Naive B cell (primary cell): ENCODE data around the gene KLHDC8A. TPM values are rescaled to one million over a fixed set of nuclear protein-coding genes. Genes with fewer than 3 reads are reported as not detected.

Experiments used
- ATAC-seq, 2 donors: fragments of 150-1000 bp; cut with Tn5 transposase; 2 replicates each; pipeline ENCODE4 v1.10.0; 2021; ENCODE audit warnings: low read depth in 2 of 2, mild to moderate bottlenecking in 2 of 2, moderate library complexity in 2 of 2
- DNase-seq: peaks from one replicate; pipeline ENCODE4 v3.0.0; 2022
- H3K27ac Mint-ChIP-seq, 6 donors: one replicate each; pipeline ENCODE4 v1.8.0; 2020 to 2022; ENCODE audit warnings: mild to moderate bottlenecking in 6 of 6, mixed read lengths in 6 of 6, moderate library complexity in 5 of 6, inconsistent platforms in 2 of 6
- H3K27me3 Mint-ChIP-seq, 3 donors: one replicate each; pipeline ENCODE4 v1.8.0; 2021 to 2022; ENCODE audit warnings: mixed read lengths in 3 of 3, mild to moderate bottlenecking in 1 of 3
- H3K36me3 Mint-ChIP-seq, 2 donors: one replicate each; pipeline ENCODE4 v1.8.0; 2020 to 2022; ENCODE audit warnings: mixed read lengths in 2 of 2, inconsistent platforms in 1 of 2, mild to moderate bottlenecking in 1 of 2
- H3K4me1 Mint-ChIP-seq, 3 donors: one replicate each; pipeline ENCODE4 v1.8.0; 2020 to 2022; ENCODE audit warnings: mixed read lengths in 3 of 3, inconsistent platforms in 1 of 3, mild to moderate bottlenecking in 1 of 3, moderate library complexity in 1 of 3
- H3K4me3 Mint-ChIP-seq, 8 donors: one replicate each; pipeline ENCODE4 v1.8.0; 2020 to 2022; ENCODE audit warnings: mild to moderate bottlenecking in 8 of 8, mixed read lengths in 8 of 8, moderate library complexity in 8 of 8, inconsistent platforms in 2 of 8
- H3K9me3 Mint-ChIP-seq, 7 donors: one replicate each; pipeline ENCODE4 v1.8.0; 2020 to 2022; ENCODE audit warnings: mixed read lengths in 7 of 7, mild to moderate bottlenecking in 5 of 7, inconsistent platforms in 2 of 7, moderate library complexity in 1 of 7
- polyA plus RNA-seq, 6 donors: library from polyadenylated mRNA; unstranded; fragments of 300-500 nt; fragmentation: Illumina TruSeq; gene quantifications; one replicate each; pipeline ENCODE4 v1.2.3, GENCODE V29; 2021; ENCODE audit warnings: low read depth in 6 of 6

KLHDC8A gene
- polyA plus RNA-seq, 6 donors from 2014 or later = 0.26 to 1.3 (median 0.77) TPM; not detected in 1

GRCh38 chr1:205330150-205330549 lies 26.6 kb downstream of the KLHDC8A start:
- H3K27me3 Mint-ChIP-seq = peaks cover 0 to 18% (median 15%) of the 10 kb centered on the region in 3 donors
- no peak overlapping the region for H3K27ac Mint-ChIP-seq
- no peak overlapping the region for H3K4me3 Mint-ChIP-seq
- H3K4me1 Mint-ChIP-seq = peaks cover 7 to 9% (median 7%) of the 10 kb centered on the region in 3 donors
- no peaks in the 10 kb centered on the region for H3K9me3 Mint-ChIP-seq
- H3K36me3 Mint-ChIP-seq = no peaks in the 10 kb centered on the region
- DNase-seq = no peak
- no peak for ATAC-seq

GRCh38 chr1:205329719-205330118 lies 27.0 kb downstream of the KLHDC8A start:
- Mint-ChIP-seq H3K27me3 (peaks cover 0 to 18% (median 15%) of the 10 kb centered on the region in 3 donors), H3K4me1 (peaks cover 12 to 13% (median 12%) of the 10 kb centered on the region in 3 donors), H3K27ac (no peak overlapping the region), H3K4me3 (no peak overlapping the region), H3K9me3 (no peaks in the 10 kb centered on the region), H3K36me3 (no peaks in the 10 kb centered on the region)
- no peak for ATAC-seq
- DNase-seq = no peak

DNA sequence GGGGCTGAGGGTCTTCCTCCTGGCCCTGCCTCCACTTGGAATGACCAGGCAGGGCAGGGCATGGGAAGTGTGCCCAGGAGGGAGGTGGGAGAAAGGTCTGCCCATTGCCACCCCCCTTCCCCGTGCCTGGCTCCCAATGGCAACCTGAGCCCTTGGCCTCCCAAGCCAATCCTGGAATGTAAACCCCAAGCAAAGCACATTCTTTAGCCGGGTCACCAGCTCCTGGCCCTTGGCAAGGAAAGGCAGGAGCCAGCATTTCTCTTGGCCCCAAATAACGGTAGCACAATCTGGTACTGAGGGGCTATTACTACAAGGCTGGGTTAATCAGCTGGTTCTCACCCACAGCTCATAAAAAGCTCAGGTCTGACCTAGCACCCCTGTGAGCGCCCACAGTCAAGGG lies 28.2 kb downstream of the KLHDC8A start:
- Mint-ChIP-seq H3K36me3 (no peaks in the 10 kb centered on the region), H3K27me3 (peaks cover 0 to 18% (median 15%) of the 10 kb centered on the region in 3 donors), H3K27ac (no peak overlapping the region), H3K9me3 (no peaks in the 10 kb centered on the region), H3K4me1 (peaks cover 20 to 26% (median 24%) of the 10 kb centered on the region in 3 donors), H3K4me3 (no peak overlapping the region)
- DNase-seq = no peak
- ATAC-seq = no peak

GRCh38 chr1:205326812-205327466 lies 29.8 kb downstream of the KLHDC8A start:
- peaks cover 26 to 36% (median 35%) of the 10 kb centered on the region in 3 donors for H3K4me1 Mint-ChIP-seq
- H3K36me3 Mint-ChIP-seq = no peaks in the 10 kb centered on the region
- peak overlapping the region in 3 of 6 donors; percentile 6 to 60 (median 42) for H3K27ac Mint-ChIP-seq
- no peak for DNase-seq
- H3K4me3 Mint-ChIP-seq = peak overlapping the region in 2 of 8 donors; percentile 3 to 48
- H3K9me3 Mint-ChIP-seq = no peaks in the 10 kb centered on the region
- ATAC-seq = no peak
- H3K27me3 Mint-ChIP-seq = peaks cover 0 to 18% (median 15%) of the 10 kb centered on the region in 3 donors

- ATAC-seq (peak in 1 of 2 donors; percentile 5), DNase-seq (peak; percentile 57)
- Mint-ChIP-seq H3K4me1 (peaks cover 33 to 45% (median 37%) of the 10 kb centered on the region in 3 donors), H3K4me3 (peak overlapping the region in 6 of 8 donors; percentile 2 to 76 (median 46)), H3K36me3 (peaks cover 7 to 12% of the 10 kb centered on the region in 2 donors), H3K27me3 (peaks cover 0 to 18% (median 15%) of the 10 kb centered on the region in 3 donors), H3K9me3 (no peaks in the 10 kb centered on the region), H3K27ac (peak overlapping the region in 5 of 6 donors; percentile 10 to 84 (median 76))
Observed at GRCh38 chr1:205325334-205325884, 31.3 kb downstream of the KLHDC8A start.

DNA sequence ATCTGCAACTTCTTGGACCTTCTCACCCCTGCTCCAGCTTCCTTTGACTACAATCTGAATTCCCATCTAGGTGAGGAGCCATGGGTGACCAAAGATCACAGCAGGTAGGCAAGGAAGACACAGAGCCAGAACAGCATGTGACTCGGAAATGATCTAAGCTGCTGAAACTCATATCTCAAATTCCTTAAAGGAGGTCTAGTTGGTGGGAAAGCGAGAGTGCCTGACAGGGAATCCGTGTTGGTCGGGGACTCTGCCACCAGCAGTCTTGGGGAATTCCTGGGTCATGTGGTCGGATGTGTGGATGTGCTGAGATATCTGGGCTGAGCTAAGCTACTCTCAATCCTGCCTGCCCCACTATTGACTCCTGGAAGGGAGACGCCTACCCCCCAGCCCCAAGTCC lies 31.9 kb downstream of the KLHDC8A start:
- H3K27me3 Mint-ChIP-seq = peaks cover 0 to 18% (median 15%) of the 10 kb centered on the region in 3 donors
- peaks cover 36 to 50% (median 40%) of the 10 kb centered on the region in 3 donors for H3K4me1 Mint-ChIP-seq
- peak overlapping the region in 5 of 8 donors; percentile 13 to 58 (median 55) for H3K4me3 Mint-ChIP-seq
- no peaks in the 10 kb centered on the region for H3K9me3 Mint-ChIP-seq
- DNase-seq (no peak), ATAC-seq (no peak)
- H3K27ac Mint-ChIP-seq = peak overlapping the region in 4 of 6 donors; percentile 35 to 84 (median 72)
- peaks cover 10 to 16% of the 10 kb centered on the region in 2 donors for H3K36me3 Mint-ChIP-seq

GRCh38 chr1:205323794-205324193 lies 32.9 kb downstream of the KLHDC8A start:
- Mint-ChIP-seq H3K27me3 (peaks cover 0 to 10% (median 7%) of the 10 kb centered on the region in 3 donors), H3K27ac (peak overlapping the region in 3 of 6 donors; percentile 81 to 98 (median 84)), H3K4me1 (peaks cover 44 to 60% (median 48%) of the 10 kb centered on the region in 3 donors), H3K36me3 (peaks cover 16 to 23% of the 10 kb centered on the region in 2 donors), H3K9me3 (no peaks in the 10 kb centered on the region), H3K4me3 (peak overlapping the region in 3 of 8 donors; percentile 60 to 63 (median 60))
- DNase-seq = no peak
- ATAC-seq = no peak

DNA sequence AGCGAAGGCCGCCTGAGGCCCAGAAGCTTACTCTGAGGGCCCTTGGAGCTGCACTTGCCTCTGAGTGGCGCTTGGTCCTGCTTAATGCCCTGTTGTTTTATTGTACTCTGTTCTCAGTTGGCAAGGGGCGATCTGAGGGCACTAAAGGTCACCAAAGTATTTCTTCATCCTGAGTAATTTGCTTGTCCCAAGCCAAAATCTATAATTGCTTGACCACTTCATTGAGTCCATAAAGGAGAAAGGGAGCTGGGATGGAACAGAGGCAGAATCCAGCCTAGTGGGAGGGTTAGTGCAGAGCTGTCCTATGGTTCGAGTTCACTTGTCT lies 34.8 kb downstream of the KLHDC8A start:
- H3K27me3 Mint-ChIP-seq = peaks cover 0 to 3% (median 1%) of the 10 kb centered on the region in 3 donors
- ATAC-seq (no peak), DNase-seq (no peak)
- peak overlapping the region; percentile 28 to 98 (median 98) for H3K27ac Mint-ChIP-seq
- H3K4me1 Mint-ChIP-seq = peaks cover 55 to 79% (median 67%) of the 10 kb centered on the region in 3 donors
- H3K4me3 Mint-ChIP-seq = peak overlapping the region; percentile 96 to 99 (median 98)
- H3K9me3 Mint-ChIP-seq = no peaks in the 10 kb centered on the region
- H3K36me3 Mint-ChIP-seq = peaks cover 23% of the 10 kb centered on the region in 2 donors

DNA sequence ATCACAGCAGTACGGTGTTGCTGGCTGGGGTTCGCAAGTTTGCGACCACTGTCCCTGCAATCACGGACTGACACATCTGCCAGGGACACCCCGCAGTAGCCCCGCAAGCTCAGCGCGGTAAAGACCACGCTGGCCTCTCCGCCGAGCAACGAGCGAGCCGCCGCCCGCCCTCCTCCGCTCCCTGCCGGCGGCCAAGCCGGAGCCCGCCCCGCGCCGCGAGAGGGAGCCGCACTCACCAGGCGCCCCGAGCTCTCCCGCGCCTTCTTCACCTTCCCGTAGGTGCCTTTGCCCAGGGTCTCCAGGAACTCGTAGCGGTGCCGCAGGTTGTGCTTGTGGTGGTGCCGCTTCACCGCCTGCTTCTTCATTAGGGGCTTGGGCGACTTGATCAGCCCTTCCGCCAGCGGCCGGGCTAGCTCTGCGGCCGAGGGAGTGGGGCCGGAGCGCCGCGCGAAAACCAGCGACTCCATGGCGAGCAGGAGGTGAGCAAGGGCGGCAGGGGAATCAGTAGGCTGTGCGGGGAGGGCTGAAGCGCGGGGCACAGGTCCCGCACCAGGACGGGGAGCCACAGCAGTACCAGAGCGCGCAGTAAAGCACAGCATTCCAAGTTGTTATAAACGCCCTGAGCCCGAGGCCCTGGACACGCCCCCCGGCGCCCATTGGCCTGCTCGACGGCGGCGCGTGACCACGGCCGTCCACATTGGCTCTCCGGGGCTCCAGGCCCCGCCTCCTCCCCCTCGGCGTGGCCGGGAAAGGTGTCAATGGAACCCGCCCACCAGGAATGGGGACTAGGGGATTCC lies 35.4 kb downstream of the KLHDC8A start, which contains the start of gene NUAK2:
Gene NUAK2, minus strand, starts transcription at position 584 of the 797 bp plus-strand sequence. Its CDS starts 117 bp downstream, at position 467.
- no peaks in the 10 kb centered on the region for H3K27me3 Mint-ChIP-seq
- ATAC-seq (peak; percentile 87 to 88), DNase-seq (peak; percentile 88)
- peak within 1 kb of the TSS; percentile 95 to 98 (median 98) for H3K27ac Mint-ChIP-seq
- no peaks in the 10 kb centered on the region for H3K9me3 Mint-ChIP-seq
- peaks cover 23% of the 10 kb centered on the region in 2 donors for H3K36me3 Mint-ChIP-seq
- H3K4me3 Mint-ChIP-seq = peak within 1 kb of the TSS; percentile 96 to 99 (median 98)
- peaks cover 60 to 84% (median 73%) of the 10 kb centered on the region in 3 donors for H3K4me1 Mint-ChIP-seq

- H3K27me3 Mint-ChIP-seq = no peaks in the 10 kb centered on the region
- no peak for ATAC-seq
Observed at GRCh38 chr1:205319081-205320018, 37.4 kb downstream of the KLHDC8A start.

GRCh38 chr1:205318231-205318991 lies 38.3 kb downstream of the KLHDC8A start:
- no peaks in the 10 kb centered on the region for H3K27me3 Mint-ChIP-seq
- no peak for ATAC-seq

More at GRCh38 chr1:205319081-205320018, 37.4 kb downstream of the KLHDC8A start:
- Mint-ChIP-seq H3K9me3 (no peaks in the 10 kb centered on the region), H3K4me1 (peaks cover 64 to 88% (median 75%) of the 10 kb centered on the region in 3 donors), H3K27ac (peak overlapping the region; percentile 13 to 98 (median 92)), H3K36me3 (peaks cover 23% of the 10 kb centered on the region in 2 donors), H3K4me3 (peak overlapping the region; percentile 96 to 99 (median 98))
- DNase-seq = no peak

More at GRCh38 chr1:205318231-205318991, 38.3 kb downstream of the KLHDC8A start:
- H3K36me3 Mint-ChIP-seq = peaks cover 23% of the 10 kb centered on the region in 2 donors
- H3K27ac Mint-ChIP-seq = peak overlapping the region in 5 of 6 donors; percentile 68 to 98 (median 90)
- DNase-seq = no peak
- no peaks in the 10 kb centered on the region for H3K9me3 Mint-ChIP-seq
- peak overlapping the region; percentile 96 to 99 (median 98) for H3K4me3 Mint-ChIP-seq
- H3K4me1 Mint-ChIP-seq = peaks cover 68 to 88% (median 75%) of the 10 kb centered on the region in 3 donors
